Esophagus squamous epithelium (tissue), 5 donors: Measurements from ENCODE around the gene KCNK10. TPM values are rescaled to one million over a fixed set of nuclear protein-coding genes. Genes with fewer than 3 reads are reported as not detected.

Experiments used
- DNase-seq: peaks from one replicate; lab custom pipeline; 2025; lab: John Stamatoyannopoulos, UW
- H3K27ac ChIP-seq, 4 donors: fragments of 200-600 bp; sonication (generic); one replicate each; pipeline ENCODE4 v1.5.1; 2016 to 2019; ENCODE audit warnings: mild to moderate bottlenecking in 1 of 4
- H3K27me3 ChIP-seq, 4 donors: fragments of 200-600 bp; sonication (generic); 1 replicate in 3 of 4; 2 replicates in 1 of 4; pipeline versions ENCODE4 v1.5.1 to v1.6.0; 2017 to 2021; ENCODE audit warnings: antibody characterized with exemption in 1 of 4
- H3K36me3 ChIP-seq, 3 donors: fragments of 200-600 bp; sonication (generic); one replicate each; pipeline ENCODE4 v1.5.1; 2016 to 2019
- H3K4me1 ChIP-seq, 3 donors: fragments of 200-600 bp; sonication (generic); one replicate each; pipeline ENCODE4 v1.5.1; 2017 to 2019
- H3K4me3 ChIP-seq, 4 donors: fragments of 200-600 bp; sonication (generic); 1 replicate in 3 of 4; 2 replicates in 1 of 4; pipeline ENCODE4 v1.5.1; 2016 to 2019; ENCODE audit warnings: mild to moderate bottlenecking in 2 of 4, moderate library complexity in 1 of 4
- H3K9me3 ChIP-seq, 3 donors: fragments of 200-600 bp; sonication (generic); one replicate each; pipeline ENCODE4 v1.5.1; 2016 to 2019
- CTCF ChIP-seq, 6 experiments: fragments of 450-650 bp in 4 of 6; fragments of 200-600 bp in 2 of 6; sonication (generic) in 2 of 6; IDR thresholded peaks; one replicate each; pipeline ENCODE4 v1.5.1; 2016 to 2019; ENCODE audit warnings: antibody characterized with exemption in 6 of 6, mild to moderate bottlenecking in 4 of 6, moderate library complexity in 4 of 6
- POLR2A ChIP-seq, 4 donors: fragments of 450-650 bp; IDR thresholded peaks; one replicate each; pipeline ENCODE4 v1.6.1; 2017; ENCODE audit warnings: antibody characterized with exemption in 4 of 4, mild to moderate bottlenecking in 4 of 4, moderate library complexity in 3 of 4
- WGBS, 2 donors: methylation state at CpG; one replicate each; pipeline ENCODE4 v1.1.5; 2018; 5-methylcytosine and 5-hydroxymethylcytosine counted together
- intact Hi-C: fragments of 100-400 bp; cut with DNase I; formaldehyde crosslinking; loops from one replicate; pipeline ENCODE4 v1.15.0; 2022
- total RNA-seq, 4 donors: library from RNA; depleted of rRNA; stranded (reverse); fragments of >200 nt; gene quantifications; one replicate each; pipeline ENCODE4 v1.1.0, GENCODE V29; 2016
- donor health status: DM: yes; HTN: yes; CAD: no.

The KCNK10 gene, protein sequence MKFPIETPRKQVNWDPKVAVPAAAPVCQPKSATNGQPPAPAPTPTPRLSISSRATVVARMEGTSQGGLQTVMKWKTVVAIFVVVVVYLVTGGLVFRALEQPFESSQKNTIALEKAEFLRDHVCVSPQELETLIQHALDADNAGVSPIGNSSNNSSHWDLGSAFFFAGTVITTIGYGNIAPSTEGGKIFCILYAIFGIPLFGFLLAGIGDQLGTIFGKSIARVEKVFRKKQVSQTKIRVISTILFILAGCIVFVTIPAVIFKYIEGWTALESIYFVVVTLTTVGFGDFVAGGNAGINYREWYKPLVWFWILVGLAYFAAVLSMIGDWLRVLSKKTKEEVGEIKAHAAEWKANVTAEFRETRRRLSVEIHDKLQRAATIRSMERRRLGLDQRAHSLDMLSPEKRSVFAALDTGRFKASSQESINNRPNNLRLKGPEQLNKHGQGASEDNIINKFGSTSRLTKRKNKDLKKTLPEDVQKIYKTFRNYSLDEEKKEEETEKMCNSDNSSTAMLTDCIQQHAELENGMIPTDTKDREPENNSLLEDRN
- total RNA-seq, result 1 to 10 TPM in 3 of 4 donors, under 1 TPM in 1; 0.57 to 4.7 (median 1.5) TPM

DNA sequence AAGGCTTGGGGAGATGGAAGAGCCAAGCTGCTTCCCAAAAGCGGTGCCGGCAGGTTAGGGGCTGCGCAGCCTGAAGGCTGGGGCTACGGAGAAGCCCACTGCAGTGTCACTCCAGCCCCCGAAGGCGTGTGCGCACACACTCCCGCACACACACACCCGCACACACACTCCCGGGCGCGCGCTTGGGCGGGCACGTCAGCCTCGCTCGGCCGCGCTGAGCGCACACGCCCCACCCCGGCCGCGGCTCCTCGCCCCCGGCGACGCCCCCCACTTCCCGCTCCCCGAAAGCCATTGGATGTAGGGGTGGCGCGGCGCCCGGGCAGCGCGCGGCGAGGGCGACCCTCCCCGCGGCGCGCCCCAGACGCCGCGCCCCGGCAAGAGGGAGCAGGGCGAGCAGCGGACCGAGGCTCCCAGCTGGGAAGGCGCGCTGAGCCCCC is at the start of gene KCNK10:
Gene KCNK10, minus strand, starts transcription at position 184 of the 437 bp plus-strand sequence. CDS start 471 bp downstream, outside the sequence.
- H3K27me3 ChIP-seq, result peaks cover 0 to 100% (median 19%) of the 10 kb centered on the region in 4 donors
- peaks cover 4 to 46% (median 12%) of the 10 kb centered on the region in 3 donors for H3K4me1 ChIP-seq
- TF ChIP-seq POLR2A (IDR thresholded peaks at IDR 0.05) (no peak), CTCF (IDR thresholded peaks at IDR 0.05) (no peak)
- no peaks in the 10 kb centered on the region for H3K9me3 ChIP-seq
- H3K27ac ChIP-seq, result no peak within 1 kb of the TSS
- H3K4me3 ChIP-seq, result peak within 1 kb of the TSS; percentile 33 to 63 (median 42)
- intact Hi-C loops, result no loop called here
- WGBS, 2 donors, result 0 to 9% methylated on average over 4 of the region's 52 CpGs
- H3K36me3 ChIP-seq, result no peaks in the 10 kb centered on the region
- no peak for DNase-seq

- TF ChIP-seq CTCF (IDR thresholded peaks at IDR 0.05) (no peak), POLR2A (IDR thresholded peaks at IDR 0.05) (no peak)
- 44% methylated on average over 1 of the region's 1 CpG; no CpG with 5 or more reads in 1 of the 2 donors for WGBS, 2 donors
- Histone ChIP-seq H3K4me3 (no peak overlapping the region), H3K4me1 (no peaks in the 10 kb centered on the region), H3K36me3 (no peaks in the 10 kb centered on the region), H3K27ac (no peak overlapping the region), H3K27me3 (peaks cover 0 to 26% (median 0%) of the 10 kb centered on the region in 4 donors), H3K9me3 (no peaks in the 10 kb centered on the region)
- intact Hi-C loops, result no loop called here
- DNase-seq, result no peak
These were observed 46.4 kb upstream of the KCNK10 start for GRCh38 chr14:88369496-88369895.

GRCh38 chr14:88364710-88365413 is 41.8 kb upstream of the KCNK10 start:
- 69 to 76% methylated on average over 4 of the region's 4 CpGs for WGBS, 2 donors
- H3K27me3 ChIP-seq, result peaks cover 0 to 24% (median 0%) of the 10 kb centered on the region in 4 donors
- DNase-seq, result no peak

GRCh38 chr14:88363644-88364043 is 40.6 kb upstream of the KCNK10 start:
- no peaks in the 10 kb centered on the region for H3K9me3 ChIP-seq
- 75 to 82% methylated on average over 4 of the region's 4 CpGs for WGBS, 2 donors
- no peak for DNase-seq
- intact Hi-C loops, result no loop called here
- no peak for TF ChIP-seq POLR2A (IDR thresholded peaks at IDR 0.05)
- TF ChIP-seq CTCF (IDR thresholded peaks at IDR 0.05), result no peak
- H3K27ac ChIP-seq, result no peak overlapping the region
- no peak overlapping the region for H3K4me3 ChIP-seq
- H3K4me1 ChIP-seq, result no peaks in the 10 kb centered on the region
- peaks cover 0 to 14% (median 0%) of the 10 kb centered on the region in 4 donors for H3K27me3 ChIP-seq
- H3K36me3 ChIP-seq, result no peaks in the 10 kb centered on the region

More at GRCh38 chr14:88364710-88365413, 41.8 kb upstream of the KCNK10 start:
- TF ChIP-seq POLR2A (IDR thresholded peaks at IDR 0.05) (no peak), CTCF (IDR thresholded peaks at IDR 0.05) (no peak)
- intact Hi-C loops, result no loop called here
- no peak overlapping the region for H3K4me3 ChIP-seq
- no peaks in the 10 kb centered on the region for H3K9me3 ChIP-seq
- H3K4me1 ChIP-seq, result no peaks in the 10 kb centered on the region
- H3K36me3 ChIP-seq, result no peaks in the 10 kb centered on the region
- no peak overlapping the region for H3K27ac ChIP-seq
